Measurements from ENCODE around the gene HNF1A.

GRCh38 chr12:121001060-121001459, 22.7 kb downstream of the HNF1A start:
- TF ChIP-seq CTCF (IDR thresholded peaks at IDR 0.05) (no peak), POLR2A (IDR thresholded peaks at IDR 0.05) (no peak)
